AG04450 (cell line): Measurements from ENCODE around the gene GOPC. TPM values are rescaled to one million over a fixed set of nuclear protein-coding genes. Genes with fewer than 3 reads are reported as not detected.

Experiments
- CTCF ChIA-PET: fragments of 300-600, 350-600 bp; formaldehyde crosslinking; extraction: SDS; loops from one replicate; lab custom pipeline; 2022; ENCODE audit warnings: antibody characterized with exemption, inconsistent platforms; lab: Charles Lee
- POLR2A ChIA-PET: fragments of 350-600 bp; formaldehyde crosslinking; extraction: SDS; loops from one replicate; lab custom pipeline; 2021; ENCODE audit warnings: antibody characterized with exemption, inconsistent platforms; lab: Yijun Ruan, JAX
- DNase-seq: peaks from one replicate; pipeline ENCODE4 v3.0.0-alpha.2; 2011; ENCODE audit warnings: low read depth, low spot score
- H3K27ac ChIP-seq: one replicate; pipeline ENCODE4 v1.5.1; 2012; ENCODE audit warnings: low read depth, low read length, control low read depth
- H3K27me3 ChIP-seq: one replicate; pipeline ENCODE4 v1.6.0; 2012; ENCODE audit warnings: low read length; ENCODE audit not compliant: control insufficient read depth, insufficient read depth
- H3K4me3 ChIP-seq: 2 replicates; pipeline ENCODE4 v1.5.1; 2011; ENCODE audit warnings: mild to moderate bottlenecking, low read depth, low read length, control low read depth
- H3K9me3 ChIP-seq: 2 replicates; pipeline ENCODE4 v1.5.1; 2012; ENCODE audit warnings: low read length; ENCODE audit not compliant: control insufficient read depth, insufficient read depth
- polyA plus RNA-seq: library from polyadenylated mRNA; depleted of rRNA; stranded (reverse); fragments of >200 nt; gene quantifications from 2 replicates; pipeline ENCODE4 v1.2.3, GENCODE V29; 2011
- TF ChIP-seq, protein P1 (sequence below): IDR thresholded peaks from 2 replicates; pipeline ENCODE4 v1.5.1; 2011; ENCODE audit warnings: low read depth, low read length, control low read depth, inconsistent platforms

Gene GOPC
- polyA plus RNA-seq, 1 experiment, result 37.8 TPM

DNA sequence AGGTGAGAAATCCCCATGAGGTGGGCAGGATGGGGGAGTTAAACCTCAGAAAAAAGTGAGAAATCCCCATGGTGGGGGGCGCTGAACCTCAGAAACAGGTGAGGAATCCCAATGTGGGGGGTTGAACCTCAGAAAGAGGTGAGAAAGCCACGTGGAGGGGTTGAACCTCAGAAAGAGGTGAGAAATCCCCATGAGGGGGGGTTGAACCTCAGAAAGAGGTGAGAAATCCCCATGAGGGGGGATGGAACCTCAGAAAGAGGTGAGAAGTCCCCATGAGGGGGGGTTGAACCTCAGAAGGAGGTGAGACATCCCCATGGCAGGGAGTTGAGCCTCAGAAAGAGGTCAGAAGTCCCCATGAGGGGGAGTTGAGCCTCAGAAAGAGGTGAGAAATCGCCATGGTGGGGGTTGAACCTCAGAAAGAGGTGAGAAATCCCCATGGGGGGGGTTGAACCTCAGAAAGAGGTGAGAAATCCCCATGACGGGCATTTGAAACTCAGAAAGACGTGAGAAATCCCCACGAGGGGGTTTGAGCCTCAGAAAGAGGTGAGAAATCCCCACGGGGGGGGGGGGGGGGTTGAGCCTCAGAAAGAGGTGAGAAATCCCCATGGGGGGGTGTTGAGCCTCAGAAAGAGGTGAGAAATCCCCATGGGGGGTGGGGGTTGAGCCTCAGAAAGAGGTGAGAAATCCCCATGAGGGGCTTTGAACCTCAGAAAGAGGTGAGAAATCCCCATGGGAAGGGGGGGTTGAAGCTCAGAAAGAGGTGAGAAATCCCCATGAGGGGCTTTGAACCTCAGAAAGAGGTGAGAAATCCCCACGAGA lies 14.3 kb upstream of the GOPC start:
- no peak for DNase-seq
- ChIA-PET POLR2A (no interaction called here), CTCF (no interaction called here)
- Histone ChIP-seq H3K4me3 (no peak overlapping the region), H3K9me3 (no peaks in the 10 kb centered on the region), H3K27ac (no peak overlapping the region), H3K27me3 (no peaks in the 10 kb centered on the region)
- TF ChIP-seq, protein P1, sequence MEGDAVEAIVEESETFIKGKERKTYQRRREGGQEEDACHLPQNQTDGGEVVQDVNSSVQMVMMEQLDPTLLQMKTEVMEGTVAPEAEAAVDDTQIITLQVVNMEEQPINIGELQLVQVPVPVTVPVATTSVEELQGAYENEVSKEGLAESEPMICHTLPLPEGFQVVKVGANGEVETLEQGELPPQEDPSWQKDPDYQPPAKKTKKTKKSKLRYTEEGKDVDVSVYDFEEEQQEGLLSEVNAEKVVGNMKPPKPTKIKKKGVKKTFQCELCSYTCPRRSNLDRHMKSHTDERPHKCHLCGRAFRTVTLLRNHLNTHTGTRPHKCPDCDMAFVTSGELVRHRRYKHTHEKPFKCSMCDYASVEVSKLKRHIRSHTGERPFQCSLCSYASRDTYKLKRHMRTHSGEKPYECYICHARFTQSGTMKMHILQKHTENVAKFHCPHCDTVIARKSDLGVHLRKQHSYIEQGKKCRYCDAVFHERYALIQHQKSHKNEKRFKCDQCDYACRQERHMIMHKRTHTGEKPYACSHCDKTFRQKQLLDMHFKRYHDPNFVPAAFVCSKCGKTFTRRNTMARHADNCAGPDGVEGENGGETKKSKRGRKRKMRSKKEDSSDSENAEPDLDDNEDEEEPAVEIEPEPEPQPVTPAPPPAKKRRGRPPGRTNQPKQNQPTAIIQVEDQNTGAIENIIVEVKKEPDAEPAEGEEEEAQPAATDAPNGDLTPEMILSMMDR, result no peak

DNA sequence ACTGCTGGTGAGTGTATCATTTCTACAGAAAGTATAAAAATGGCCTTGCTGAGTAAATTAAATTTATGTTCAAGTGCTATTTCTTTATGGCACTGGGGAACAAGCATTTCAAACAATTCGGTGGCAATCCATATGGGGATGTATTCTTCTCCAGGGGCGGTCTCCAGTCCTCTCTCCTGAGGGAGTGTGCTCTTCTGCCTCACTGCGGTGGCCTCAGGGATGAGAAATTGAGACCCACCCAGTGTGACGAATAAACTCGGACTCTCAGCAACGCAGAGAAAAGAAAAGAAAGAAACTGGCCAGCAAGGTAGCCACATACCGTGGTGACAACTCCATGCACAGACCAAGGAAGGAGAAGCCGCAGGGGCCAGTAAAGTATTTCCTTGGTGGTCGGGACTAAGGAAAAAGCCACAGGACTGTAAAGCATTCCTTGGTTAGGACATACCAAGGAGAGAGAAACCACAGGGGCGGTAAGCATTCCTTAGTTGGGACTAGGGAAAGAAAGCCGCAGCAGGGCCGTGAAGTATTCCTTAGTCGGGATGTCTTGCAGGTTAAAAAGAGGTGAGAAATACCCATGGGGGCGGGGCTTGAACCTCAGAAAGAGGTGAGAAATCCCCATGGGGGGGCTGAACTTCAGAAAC lies 13.6 kb upstream of the GOPC start:
- DNase-seq, result no peak
- TF ChIP-seq, protein P1, result no peak
- CTCF ChIA-PET, result interaction anchor here (1.3 to 1.6 kb wide), 2 partner anchors 10 to 11 kb away, joined by 4 to 5 read pairs; no protein-coding TSS in a partner anchor
- Histone ChIP-seq H3K4me3 (no peak overlapping the region), H3K9me3 (no peaks in the 10 kb centered on the region), H3K27ac (no peak overlapping the region), H3K27me3 (no peaks in the 10 kb centered on the region)
- POLR2A ChIA-PET, result no interaction called here

DNA sequence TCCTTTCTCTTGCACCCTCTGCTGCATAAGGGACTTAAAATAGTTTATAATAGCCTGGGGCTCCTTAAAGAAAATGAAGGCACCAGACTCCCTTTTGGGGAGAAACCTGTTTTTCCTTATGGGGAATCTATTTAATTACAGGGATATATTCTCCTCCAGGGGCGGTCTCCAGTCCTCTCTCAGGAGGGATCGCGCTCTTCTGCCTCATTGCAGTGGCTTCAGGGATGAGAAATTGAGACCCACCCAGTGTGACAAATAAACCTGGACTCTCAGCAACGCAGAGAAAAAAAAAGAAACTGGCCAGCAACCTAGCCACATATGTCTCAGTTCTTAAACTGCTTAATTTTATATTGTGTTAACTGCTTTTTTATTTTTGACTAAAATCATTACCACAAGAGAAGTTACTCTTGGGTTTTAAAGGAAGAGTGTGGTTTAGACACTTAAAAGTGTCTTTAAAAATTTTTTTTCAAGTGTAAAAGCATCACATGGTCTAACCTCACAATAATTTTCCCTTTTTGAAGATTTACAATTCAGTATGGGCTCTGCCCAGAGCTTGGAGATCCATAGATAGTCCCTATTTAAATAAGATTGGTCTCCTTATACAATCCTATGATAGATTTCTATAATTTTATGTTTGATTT lies 11.7 kb upstream of the GOPC start:
- H3K9me3 ChIP-seq, result no peaks in the 10 kb centered on the region
- CTCF ChIA-PET, result interaction anchor here (0.7 to 1.6 kb wide), 4 partner anchors 8 to 211 kb away, joined by 3 to 6 read pairs (median 4); no protein-coding TSS in a partner anchor
- TF ChIP-seq, protein P1, result no peak
- no peak overlapping the region for H3K27ac ChIP-seq
- H3K4me3 ChIP-seq, result no peak overlapping the region
- H3K27me3 ChIP-seq, result no peaks in the 10 kb centered on the region
- no peak for DNase-seq
- POLR2A ChIA-PET, result no interaction called here

DNA sequence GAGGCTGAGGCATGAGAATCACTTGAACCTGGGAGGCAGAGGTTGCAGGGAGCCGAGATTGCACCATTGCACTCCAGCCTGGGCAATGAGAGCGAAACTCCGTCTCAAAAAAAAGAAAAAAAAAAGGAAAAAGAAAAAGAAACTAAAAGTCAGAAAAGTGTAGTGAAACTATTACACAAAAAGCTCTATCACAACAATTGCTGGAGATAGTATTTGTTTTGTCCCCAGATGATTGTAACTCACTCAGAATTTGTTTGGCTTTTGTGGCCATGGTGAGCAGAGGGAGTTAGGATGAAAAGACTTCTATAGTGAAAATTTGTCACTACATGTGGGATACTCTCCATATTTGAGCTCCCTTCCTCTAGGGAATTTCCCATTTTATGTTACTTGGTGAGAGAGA lies 5.2 kb upstream of the GOPC start:
- POLR2A ChIA-PET, result no interaction called here
- CTCF ChIA-PET, result interaction anchor here (0.7 to 6.2 kb wide), 6 partner anchors 84 to 264 kb away, joined by 3 to 145 read pairs (median 36); no protein-coding TSS in a partner anchor

More for the DNA sequence above, 5.2 kb upstream of the GOPC start:
- no peak for DNase-seq
- Histone ChIP-seq H3K27ac (no peak overlapping the region), H3K27me3 (no peaks in the 10 kb centered on the region), H3K4me3 (no peak overlapping the region), H3K9me3 (no peaks in the 10 kb centered on the region)
- TF ChIP-seq, protein P1, result no peak
